Measurements from ENCODE around the gene ANK2. TPM values are rescaled to one million over a fixed set of nuclear protein-coding genes. Genes with fewer than 3 reads are reported as not detected.
A peak's percentile ranks its signal among the peaks of the same experiment; 100 is the strongest.

ANK2 gene
- polyA plus RNA-seq, 4 donors, result 0.22 to 32.7 (median 5.6) TPM

GRCh38 chr4:113131621-113132020 lies 82.2 kb downstream of the ANK2 start:
- no peak for DNase-seq
- H3K27ac ChIP-seq (ENCODE audit: low read depth in 1 of 3, low read length in 2 of 3), result no peak overlapping the region
- H3K4me1 ChIP-seq (ENCODE audit: control insufficient read depth in 3 of 3, insufficient read depth in 2 of 3, low read depth in 1 of 3, low read length in 2 of 3), result no peaks in the 10 kb centered on the region
- no peaks in the 10 kb centered on the region for H3K36me3 ChIP-seq (ENCODE audit: control insufficient read depth in 3 of 3, insufficient read depth in 2 of 3, low read depth in 1 of 3, low read length in 3 of 3)
- H3K27me3 ChIP-seq (ENCODE audit: control insufficient read depth in 3 of 3, insufficient read depth in 3 of 3, low read length in 3 of 3), result no peaks in the 10 kb centered on the region
- 76 to 92% (median 84%) methylated on average over 2 of the region's 2 CpGs for WGBS, 3 donors
- no peaks in the 10 kb centered on the region for H3K9me3 ChIP-seq (ENCODE audit: control insufficient read depth in 2 of 2, insufficient read depth in 1 of 2, low read depth in 1 of 2, low read length in 1 of 2)
- H3K4me3 ChIP-seq (ENCODE audit: low read depth in 1 of 3, low read length in 3 of 3), result no peak overlapping the region
- FAIRE-seq, result no peak

DNA sequence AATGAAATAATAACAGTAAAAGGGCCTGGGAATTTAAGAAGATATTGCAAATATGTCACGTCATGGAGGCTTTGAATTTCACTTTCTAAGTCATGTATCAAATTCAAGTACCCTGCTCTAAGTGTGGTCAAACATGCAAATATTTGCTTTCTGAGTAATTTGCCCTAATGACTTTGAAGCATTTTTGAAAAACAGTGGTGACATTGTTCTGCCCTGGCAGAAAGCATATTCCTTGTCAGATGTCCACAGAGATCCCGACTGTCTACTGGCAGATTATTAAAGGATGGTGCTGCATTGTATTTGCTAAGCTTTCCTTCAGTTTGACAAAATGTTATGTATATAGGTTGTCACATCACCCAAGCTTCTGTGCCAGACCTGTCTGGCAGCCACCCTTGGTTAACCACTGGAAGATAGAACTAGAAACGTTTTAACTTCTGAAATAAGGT lies 92.5 kb downstream of the ANK2 start:
- no peaks in the 10 kb centered on the region for H3K27me3 ChIP-seq (ENCODE audit: control insufficient read depth in 3 of 3, insufficient read depth in 3 of 3, low read length in 3 of 3)
- H3K36me3 ChIP-seq (ENCODE audit: control insufficient read depth in 3 of 3, insufficient read depth in 2 of 3, low read depth in 1 of 3, low read length in 3 of 3), result no peaks in the 10 kb centered on the region
- WGBS, 3 donors, result 3 to 32% (median 18%) methylated on average over 3 of the region's 3 CpGs
- H3K4me3 ChIP-seq (ENCODE audit: low read depth in 1 of 3, low read length in 3 of 3), result no peak overlapping the region
- FAIRE-seq (no peak), DNase-seq (peak in 1 of 2 donors; percentile 25)
- H3K27ac ChIP-seq (ENCODE audit: low read depth in 1 of 3, low read length in 2 of 3), result no peak overlapping the region
- H3K4me1 ChIP-seq (ENCODE audit: control insufficient read depth in 3 of 3, insufficient read depth in 2 of 3, low read depth in 1 of 3, low read length in 2 of 3), result peaks cover 0 to 14% (median 0%) of the 10 kb centered on the region in 3 donors
- no peaks in the 10 kb centered on the region for H3K9me3 ChIP-seq (ENCODE audit: control insufficient read depth in 2 of 2, insufficient read depth in 1 of 2, low read depth in 1 of 2, low read length in 1 of 2)

GRCh38 chr4:113142351-113142750 lies 92.9 kb downstream of the ANK2 start:
- no peak overlapping the region for H3K4me3 ChIP-seq (ENCODE audit: low read depth in 1 of 3, low read length in 3 of 3)
- no peaks in the 10 kb centered on the region for H3K9me3 ChIP-seq (ENCODE audit: control insufficient read depth in 2 of 2, insufficient read depth in 1 of 2, low read depth in 1 of 2, low read length in 1 of 2)
- DNase-seq (no peak), FAIRE-seq (no peak)
- H3K36me3 ChIP-seq (ENCODE audit: control insufficient read depth in 3 of 3, insufficient read depth in 2 of 3, low read depth in 1 of 3, low read length in 3 of 3), result no peaks in the 10 kb centered on the region
- H3K4me1 ChIP-seq (ENCODE audit: control insufficient read depth in 3 of 3, insufficient read depth in 2 of 3, low read depth in 1 of 3, low read length in 2 of 3), result peaks cover 0 to 10% (median 0%) of the 10 kb centered on the region in 3 donors
- no peak overlapping the region for H3K27ac ChIP-seq (ENCODE audit: low read depth in 1 of 3, low read length in 2 of 3)
- 63 to 74% (median 72%) methylated on average over 3 of the region's 3 CpGs for WGBS, 3 donors
- H3K27me3 ChIP-seq (ENCODE audit: control insufficient read depth in 3 of 3, insufficient read depth in 3 of 3, low read length in 3 of 3), result no peaks in the 10 kb centered on the region

- H3K36me3 ChIP-seq (ENCODE audit: control insufficient read depth in 3 of 3, insufficient read depth in 2 of 3, low read depth in 1 of 3, low read length in 3 of 3), result no peaks in the 10 kb centered on the region
- 70 to 77% (median 76%) methylated on average over 2 of the region's 2 CpGs for WGBS, 3 donors
- no peak overlapping the region for H3K4me3 ChIP-seq (ENCODE audit: low read depth in 1 of 3, low read length in 3 of 3)
- no peaks in the 10 kb centered on the region for H3K27me3 ChIP-seq (ENCODE audit: control insufficient read depth in 3 of 3, insufficient read depth in 3 of 3, low read length in 3 of 3)
- no peaks in the 10 kb centered on the region for H3K9me3 ChIP-seq (ENCODE audit: control insufficient read depth in 2 of 2, insufficient read depth in 1 of 2, low read depth in 1 of 2, low read length in 1 of 2)
- no peak overlapping the region for H3K27ac ChIP-seq (ENCODE audit: low read depth in 1 of 3, low read length in 2 of 3)
- FAIRE-seq, result no peak
- H3K4me1 ChIP-seq (ENCODE audit: control insufficient read depth in 3 of 3, insufficient read depth in 2 of 3, low read depth in 1 of 3, low read length in 2 of 3), result peaks cover 0 to 17% (median 0%) of the 10 kb centered on the region in 3 donors
- no peak for DNase-seq
These were observed 94.6 kb downstream of the ANK2 start for GRCh38 chr4:113144091-113144490.

DNA sequence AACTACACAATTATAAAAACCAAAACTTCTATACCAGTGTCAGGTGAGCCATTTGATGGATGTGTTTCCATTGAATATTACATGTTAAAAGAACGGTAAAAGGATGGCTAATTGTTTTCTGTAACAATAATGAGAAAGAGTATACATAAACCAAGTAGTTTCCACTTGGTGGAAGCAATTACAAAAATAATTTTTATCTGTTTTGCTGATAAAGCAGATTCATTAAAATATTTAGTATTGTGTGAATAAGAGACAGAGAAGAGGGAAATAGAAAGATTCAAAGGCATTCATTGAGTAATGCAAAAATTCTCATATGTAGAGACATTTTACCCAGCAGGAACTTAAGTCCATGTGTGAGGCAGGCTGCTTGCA lies 95.7 kb downstream of the ANK2 start:
- no peaks in the 10 kb centered on the region for H3K9me3 ChIP-seq (ENCODE audit: control insufficient read depth in 2 of 2, insufficient read depth in 1 of 2, low read depth in 1 of 2, low read length in 1 of 2)
- WGBS, 3 donors, result 88 to 98% (median 93%) methylated on average over 1 of the region's 1 CpG

GRCh38 chr4:113145519-113146291 lies 96.3 kb downstream of the ANK2 start:
- DNase-seq, result peak; percentile 15 to 49

More for the DNA sequence above, 95.7 kb downstream of the ANK2 start:
- no peaks in the 10 kb centered on the region for H3K27me3 ChIP-seq (ENCODE audit: control insufficient read depth in 3 of 3, insufficient read depth in 3 of 3, low read length in 3 of 3)
- no peak overlapping the region for H3K4me3 ChIP-seq (ENCODE audit: low read depth in 1 of 3, low read length in 3 of 3)
- DNase-seq (no peak), FAIRE-seq (no peak)
- no peaks in the 10 kb centered on the region for H3K36me3 ChIP-seq (ENCODE audit: control insufficient read depth in 3 of 3, insufficient read depth in 2 of 3, low read depth in 1 of 3, low read length in 3 of 3)
- H3K4me1 ChIP-seq (ENCODE audit: control insufficient read depth in 3 of 3, insufficient read depth in 2 of 3, low read depth in 1 of 3, low read length in 2 of 3), result peaks cover 0 to 24% (median 0%) of the 10 kb centered on the region in 3 donors
- peak overlapping the region in 1 of 3 donors; percentile 88 for H3K27ac ChIP-seq (ENCODE audit: low read depth in 1 of 3, low read length in 2 of 3)

GRCh38 chr4:113146876-113147358 lies 97.5 kb downstream of the ANK2 start:
- peak overlapping the region in 2 of 3 donors; percentile 41 to 50 for H3K4me3 ChIP-seq (ENCODE audit: low read depth in 1 of 3, low read length in 3 of 3)
- peak; percentile 41 to 75 for DNase-seq
- peaks cover 0 to 27% (median 0%) of the 10 kb centered on the region in 3 donors for H3K4me1 ChIP-seq (ENCODE audit: control insufficient read depth in 3 of 3, insufficient read depth in 2 of 3, low read depth in 1 of 3, low read length in 2 of 3)
- WGBS, 3 donors, result 8 to 24% (median 15%) methylated on average over 10 of the region's 10 CpGs
- no peaks in the 10 kb centered on the region for H3K9me3 ChIP-seq (ENCODE audit: control insufficient read depth in 2 of 2, insufficient read depth in 1 of 2, low read depth in 1 of 2, low read length in 1 of 2)
- FAIRE-seq, result no peak
- H3K27me3 ChIP-seq (ENCODE audit: control insufficient read depth in 3 of 3, insufficient read depth in 3 of 3, low read length in 3 of 3), result no peaks in the 10 kb centered on the region
- H3K36me3 ChIP-seq (ENCODE audit: control insufficient read depth in 3 of 3, insufficient read depth in 2 of 3, low read depth in 1 of 3, low read length in 3 of 3), result no peaks in the 10 kb centered on the region
- peak overlapping the region; percentile 24 to 88 (median 71) for H3K27ac ChIP-seq (ENCODE audit: low read depth in 1 of 3, low read length in 2 of 3)

More at GRCh38 chr4:113145519-113146291, 96.3 kb downstream of the ANK2 start:
- Histone ChIP-seq H3K27me3 (ENCODE audit: control insufficient read depth in 3 of 3, insufficient read depth in 3 of 3, low read length in 3 of 3) (no peaks in the 10 kb centered on the region), H3K27ac (ENCODE audit: low read depth in 1 of 3, low read length in 2 of 3) (peak overlapping the region in 1 of 3 donors; percentile 88), H3K4me3 (ENCODE audit: low read depth in 1 of 3, low read length in 3 of 3) (no peak overlapping the region), H3K36me3 (ENCODE audit: control insufficient read depth in 3 of 3, insufficient read depth in 2 of 3, low read depth in 1 of 3, low read length in 3 of 3) (no peaks in the 10 kb centered on the region), H3K4me1 (ENCODE audit: control insufficient read depth in 3 of 3, insufficient read depth in 2 of 3, low read depth in 1 of 3, low read length in 2 of 3) (peaks cover 0 to 27% (median 0%) of the 10 kb centered on the region in 3 donors), H3K9me3 (ENCODE audit: control insufficient read depth in 2 of 2, insufficient read depth in 1 of 2, low read depth in 1 of 2, low read length in 1 of 2) (no peaks in the 10 kb centered on the region)
- WGBS, 3 donors, result 61 to 80% (median 69%) methylated on average over 8 of the region's 8 CpGs
- no peak for FAIRE-seq

- FAIRE-seq (no peak), DNase-seq (peak; percentile 36 to 73)
- H3K4me3 ChIP-seq (ENCODE audit: low read depth in 1 of 3, low read length in 3 of 3), result peak overlapping the region in 2 of 3 donors; percentile 41 to 50
- no peaks in the 10 kb centered on the region for H3K36me3 ChIP-seq (ENCODE audit: control insufficient read depth in 3 of 3, insufficient read depth in 2 of 3, low read depth in 1 of 3, low read length in 3 of 3)
- no peaks in the 10 kb centered on the region for H3K9me3 ChIP-seq (ENCODE audit: control insufficient read depth in 2 of 2, insufficient read depth in 1 of 2, low read depth in 1 of 2, low read length in 1 of 2)
- peak overlapping the region in 1 of 3 donors; percentile 88 for H3K27ac ChIP-seq (ENCODE audit: low read depth in 1 of 3, low read length in 2 of 3)
- H3K4me1 ChIP-seq (ENCODE audit: control insufficient read depth in 3 of 3, insufficient read depth in 2 of 3, low read depth in 1 of 3, low read length in 2 of 3), result peaks cover 0 to 27% (median 0%) of the 10 kb centered on the region in 3 donors
- 22 to 47% (median 27%) methylated on average over 2 of the region's 2 CpGs for WGBS, 3 donors
- no peaks in the 10 kb centered on the region for H3K27me3 ChIP-seq (ENCODE audit: control insufficient read depth in 3 of 3, insufficient read depth in 3 of 3, low read length in 3 of 3)
These were observed 98.2 kb downstream of the ANK2 start for GRCh38 chr4:113147498-113148111.

All from small intestine (tissue), 7 donors.